ENCODE data around the gene TP53BP2.
"Not testable (repeated sequence)": the region's sequence is repeated elsewhere in the genome, so short reads cannot be mapped to it uniquely, and the experiment has no call there.

The TP53BP2 gene

GRCh38 chr1:223853748-223854147 lies 8.0 kb upstream of the TP53BP2 start:
- DNase-seq, result no peak

GRCh38 chr1:223853275-223853674 lies 7.5 kb upstream of the TP53BP2 start:
- no peak for DNase-seq

GRCh38 chr1:223852337-223852736 lies 6.6 kb upstream of the TP53BP2 start:
- no peak for DNase-seq

GRCh38 chr1:223849352-223850254 lies 3.9 kb upstream of the TP53BP2 start:
- DNase-seq, result no peak

GRCh38 chr1:223848536-223848935 lies 2.8 kb upstream of the TP53BP2 start:
- no peak for DNase-seq

GRCh38 chr1:223847781-223848345 lies 2.1 kb upstream of the TP53BP2 start:
- DNase-seq, result no peak

GRCh38 chr1:223845037-223845809 lies 524 bp downstream of the TP53BP2 start:
- DNase-seq, result no peak

- DNase-seq, result no peak
These were observed 1.0 kb downstream of the TP53BP2 start for GRCh38 chr1:223844787-223845036.

- no peak for DNase-seq
These were observed 1.6 kb downstream of the TP53BP2 start for GRCh38 chr1:223843934-223844786.

GRCh38 chr1:223842784-223843183 lies 3.0 kb downstream of the TP53BP2 start:
- DNase-seq, result no peak

GRCh38 chr1:223841977-223842623 lies 3.6 kb downstream of the TP53BP2 start:
- DNase-seq, result not testable (repeated sequence)

GRCh38 chr1:223840254-223840653 lies 5.5 kb downstream of the TP53BP2 start:
- no peak for DNase-seq

GRCh38 chr1:223838125-223838854 lies 7.5 kb downstream of the TP53BP2 start:
- DNase-seq, result no peak

- DNase-seq, result no peak
These were observed 8.1 kb downstream of the TP53BP2 start for GRCh38 chr1:223837687-223838086.

- no peak for DNase-seq
These were observed 8.5 kb downstream of the TP53BP2 start for GRCh38 chr1:223837206-223837605.

- DNase-seq, result no peak
These were observed 9.2 kb downstream of the TP53BP2 start for GRCh38 chr1:223836586-223836985.

- no peak for DNase-seq
These were observed 10.0 kb downstream of the TP53BP2 start for GRCh38 chr1:223835754-223836153.

GRCh38 chr1:223834660-223835263 lies 11.0 kb downstream of the TP53BP2 start:
- DNase-seq, result no peak

GRCh38 chr1:223833948-223834347 lies 11.8 kb downstream of the TP53BP2 start:
- DNase-seq, result no peak

- no peak for DNase-seq
These were observed 13.2 kb downstream of the TP53BP2 start for GRCh38 chr1:223832637-223832943.
